Neuronal stem cell (in vitro differentiated cells): Measurements from ENCODE around the gene PPP1R2B.
A peak's percentile ranks its signal among the peaks of the same experiment; 100 is the strongest.

Experiments used
- DNase-seq: peaks from one replicate; pipeline ENCODE4 v3.0.0-alpha.2; 2013; ENCODE audit warnings: low spot score
- H2AFZ ChIP-seq: one replicate; pipeline ENCODE4 v1.6.1; 2013; ENCODE audit warnings: mild to moderate bottlenecking, low read length, inconsistent platforms
- H2AK5ac ChIP-seq: 2 replicates; pipeline ENCODE4 v1.6.1; 2013; ENCODE audit warnings: low read depth, mild to moderate bottlenecking, inconsistent platforms, low read length, moderate library complexity, mixed read lengths
- H2BK120ac ChIP-seq: 2 replicates; pipeline ENCODE4 v1.6.1; 2013; ENCODE audit warnings: low read depth, mild to moderate bottlenecking, inconsistent platforms, low read length, moderate library complexity, mixed read lengths
- H2BK12ac ChIP-seq: one replicate; pipeline ENCODE4 v1.6.1; 2013; ENCODE audit warnings: low read length, inconsistent platforms
- H2BK15ac ChIP-seq: 2 replicates; pipeline ENCODE4 v1.6.1; 2013; ENCODE audit warnings: mild to moderate bottlenecking, low read length, inconsistent platforms, mixed read lengths
- H2BK5ac ChIP-seq: one replicate; pipeline ENCODE4 v1.6.1; 2013; ENCODE audit warnings: inconsistent platforms, mild to moderate bottlenecking, low read length, moderate library complexity
- H3K14ac ChIP-seq: one replicate; pipeline ENCODE4 v1.6.1; 2013; ENCODE audit warnings: low read length, inconsistent platforms
- H3K18ac ChIP-seq: 2 replicates; pipeline ENCODE4 v1.6.1; 2013; ENCODE audit warnings: low read length, inconsistent platforms
- H3K23ac ChIP-seq: 2 replicates; pipeline ENCODE4 v1.6.1; 2013; ENCODE audit warnings: low read depth, mild to moderate bottlenecking, mixed read lengths, low read length, inconsistent platforms; ENCODE audit not compliant: poor library complexity
- H3K27ac ChIP-seq: replicated peaks from 3 replicates; pipeline ENCODE4 v1.5.1; 2013; ENCODE audit warnings: low read length, inconsistent platforms
- H3K27me3 ChIP-seq, 3 experiments: 2 replicates each; pipeline ENCODE4 v1.6.1; 2013; ENCODE audit warnings: low read length in 3 of 3, mild to moderate bottlenecking in 2 of 3, inconsistent platforms in 1 of 3, low read depth in 1 of 3, mixed read lengths in 1 of 3, moderate library complexity in 1 of 3; ENCODE audit not compliant: control insufficient read depth in 3 of 3, insufficient read depth in 3 of 3
- H3K36me3 ChIP-seq, 2 donors: replicated peaks in 1 of 2; 2 replicates each; pipeline ENCODE4 v1.6.1; 2013; ENCODE audit warnings: low read length in 2 of 2; ENCODE audit not compliant: control insufficient read depth in 2 of 2, insufficient read depth in 2 of 2
- H3K4ac ChIP-seq: 2 replicates; pipeline ENCODE4 v1.6.1; 2013; ENCODE audit warnings: inconsistent platforms, mild to moderate bottlenecking, low read length, moderate library complexity
- H3K4me1 ChIP-seq, 2 donors: 1 replicate in 1 of 2; 2 replicates in 1 of 2; pipeline ENCODE4 v1.6.1; 2013; ENCODE audit warnings: low read length in 2 of 2, low read depth in 1 of 2; ENCODE audit not compliant: control insufficient read depth in 2 of 2, insufficient read depth in 1 of 2
- H3K4me2 ChIP-seq: one replicate; pipeline ENCODE4 v1.6.1; 2013; ENCODE audit warnings: mild to moderate bottlenecking, low read length, inconsistent platforms; ENCODE audit not compliant: insufficient read depth, poor library complexity, severe bottlenecking
- H3K4me3 ChIP-seq, 2 donors: 2 replicates each; pipeline ENCODE4 v1.5.1; 2013; ENCODE audit warnings: low read length in 2 of 2, mild to moderate bottlenecking in 2 of 2, inconsistent platforms in 1 of 2, moderate library complexity in 1 of 2
- H3K79me1 ChIP-seq: one replicate; pipeline ENCODE4 v1.6.1; 2013; ENCODE audit warnings: low read depth, mild to moderate bottlenecking, inconsistent platforms, low read length, moderate library complexity
- H3K9ac ChIP-seq: one replicate; pipeline ENCODE4 v1.6.1; 2013; ENCODE audit warnings: mild to moderate bottlenecking, low read depth, low read length, inconsistent platforms; ENCODE audit not compliant: poor library complexity
- H3K9me3 ChIP-seq, 2 donors: replicated peaks in 1 of 2; 2 replicates each; pipeline versions ENCODE3 to v1.6.1; 2013; ENCODE audit warnings: low read length in 2 of 2, mild to moderate bottlenecking in 2 of 2, inconsistent platforms in 1 of 2, low read depth in 1 of 2, mixed read lengths in 1 of 2, moderate library complexity in 1 of 2; ENCODE audit not compliant: control insufficient read depth in 2 of 2, insufficient read depth in 1 of 2
- H4K8ac ChIP-seq: one replicate; pipeline ENCODE4 v1.6.1; 2013; ENCODE audit warnings: low read depth, mild to moderate bottlenecking, inconsistent platforms, low read length, moderate library complexity
- H4K91ac ChIP-seq: one replicate; pipeline ENCODE4 v1.6.1; 2013; ENCODE audit warnings: low read length, low read depth, mild to moderate bottlenecking, inconsistent platforms; ENCODE audit not compliant: poor library complexity
- WGBS, 2 donors: extraction: QIAGEN DNeasy Blood & Tissue Kit; methylation state at CpG; one replicate each; pipeline ENCODE4 v1.1.7; 2013; ENCODE audit warnings: missing lambda C conversion rate in 2 of 2, mixed read lengths in 1 of 2; ENCODE audit not compliant: insufficient read length in 2 of 2, insufficient replicate concordance in 1 of 2; ENCODE audit errors: extremely low coverage in 2 of 2; 5-methylcytosine and 5-hydroxymethylcytosine counted together

PPP1R2B gene

GRCh38 chr5:156824241-156824640, 25.9 kb upstream of the PPP1R2B start:
- H3K4ac ChIP-seq = no peak overlapping the region
- no peak overlapping the region for H2BK120ac ChIP-seq
- H3K9me3 ChIP-seq = no peaks in the 10 kb centered on the region
- H2BK12ac ChIP-seq = no peak overlapping the region
- H3K4me2 ChIP-seq = no peak overlapping the region
- H3K79me1 ChIP-seq = no peaks in the 10 kb centered on the region
- H3K14ac ChIP-seq = no peak overlapping the region
- no peak overlapping the region for H3K27ac ChIP-seq
- no peak overlapping the region for H2BK15ac ChIP-seq
- H2AFZ ChIP-seq = no peak overlapping the region
- WGBS, 2 donors = no CpG with 5 or more reads among the region's 4 CpGs
- no peak for DNase-seq
- peaks cover 0 to 1% of the 10 kb centered on the region in 2 donors for H3K4me1 ChIP-seq
- H3K18ac ChIP-seq = no peak overlapping the region
- H4K8ac ChIP-seq = no peak overlapping the region
- H3K9ac ChIP-seq = no peak overlapping the region
- no peak overlapping the region for H2BK5ac ChIP-seq
- no peaks in the 10 kb centered on the region for H3K27me3 ChIP-seq
- H3K36me3 ChIP-seq = no peaks in the 10 kb centered on the region
- H3K23ac ChIP-seq = no peak overlapping the region
- H4K91ac ChIP-seq = no peak overlapping the region
- no peak overlapping the region for H3K4me3 ChIP-seq
- no peak overlapping the region for H2AK5ac ChIP-seq

GRCh38 chr5:156824800-156825199, 25.3 kb upstream of the PPP1R2B start:
- no peak overlapping the region for H3K14ac ChIP-seq
- no peaks in the 10 kb centered on the region for H3K9me3 ChIP-seq
- no peak overlapping the region for H2BK12ac ChIP-seq
- no peaks in the 10 kb centered on the region for H3K79me1 ChIP-seq
- no peak overlapping the region for H3K27ac ChIP-seq
- H2AFZ ChIP-seq = no peak overlapping the region
- H3K23ac ChIP-seq = no peak overlapping the region
- H2AK5ac ChIP-seq = no peak overlapping the region
- no peak overlapping the region for H3K4me3 ChIP-seq
- H2BK15ac ChIP-seq = no peak overlapping the region
- H3K4ac ChIP-seq = no peak overlapping the region
- WGBS, 2 donors = no CpG with 5 or more reads among the region's 2 CpGs
- no peak overlapping the region for H3K4me2 ChIP-seq
- peaks cover 0 to 1% of the 10 kb centered on the region in 2 donors for H3K4me1 ChIP-seq
- no peak overlapping the region for H4K91ac ChIP-seq
- DNase-seq = peak; percentile 29
- H3K36me3 ChIP-seq = no peaks in the 10 kb centered on the region
- H2BK120ac ChIP-seq = no peak overlapping the region
- no peaks in the 10 kb centered on the region for H3K27me3 ChIP-seq
- H4K8ac ChIP-seq = no peak overlapping the region
- H3K18ac ChIP-seq = no peak overlapping the region
- H3K9ac ChIP-seq = no peak overlapping the region
- H2BK5ac ChIP-seq = no peak overlapping the region

DNA sequence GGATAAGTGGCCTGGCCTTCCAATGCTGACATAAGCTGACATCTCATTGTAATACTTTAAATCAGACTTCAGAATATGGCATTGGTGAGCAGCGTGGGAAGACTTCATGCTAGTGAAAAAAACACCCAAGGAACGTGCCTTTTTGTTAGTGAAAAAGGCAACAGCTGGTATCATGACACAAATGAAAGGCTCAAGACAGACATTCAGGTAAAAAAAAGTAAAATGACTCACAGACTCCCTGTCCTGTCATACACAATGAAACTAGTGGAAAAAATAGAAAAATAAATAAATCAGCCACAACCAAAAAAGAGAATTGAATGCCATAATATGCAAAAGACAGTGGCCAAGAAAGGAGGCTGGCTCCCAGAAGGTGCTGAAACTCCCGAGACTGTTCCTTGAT, 24.4 kb upstream of the PPP1R2B start:
- H3K36me3 ChIP-seq = no peaks in the 10 kb centered on the region
- H3K14ac ChIP-seq = no peak overlapping the region
- no peak overlapping the region for H2BK120ac ChIP-seq
- H3K27ac ChIP-seq = no peak overlapping the region
- H2AK5ac ChIP-seq = no peak overlapping the region
- H3K4me2 ChIP-seq = no peak overlapping the region
- no peaks in the 10 kb centered on the region for H3K9me3 ChIP-seq
- H3K18ac ChIP-seq = no peak overlapping the region
- no peak overlapping the region for H3K9ac ChIP-seq
- H3K4me3 ChIP-seq = no peak overlapping the region
- no peak overlapping the region for H2AFZ ChIP-seq
- H2BK5ac ChIP-seq = no peak overlapping the region
- no peak overlapping the region for H3K23ac ChIP-seq
- H4K91ac ChIP-seq = no peak overlapping the region
- WGBS, 2 donors = no CpG with 5 or more reads among the region's 3 CpGs
- no peaks in the 10 kb centered on the region for H3K79me1 ChIP-seq
- H3K4me1 ChIP-seq = no peaks in the 10 kb centered on the region
- H3K27me3 ChIP-seq = no peaks in the 10 kb centered on the region
- H4K8ac ChIP-seq = no peak overlapping the region
- no peak for DNase-seq
- no peak overlapping the region for H3K4ac ChIP-seq
- no peak overlapping the region for H2BK15ac ChIP-seq
- no peak overlapping the region for H2BK12ac ChIP-seq

DNA sequence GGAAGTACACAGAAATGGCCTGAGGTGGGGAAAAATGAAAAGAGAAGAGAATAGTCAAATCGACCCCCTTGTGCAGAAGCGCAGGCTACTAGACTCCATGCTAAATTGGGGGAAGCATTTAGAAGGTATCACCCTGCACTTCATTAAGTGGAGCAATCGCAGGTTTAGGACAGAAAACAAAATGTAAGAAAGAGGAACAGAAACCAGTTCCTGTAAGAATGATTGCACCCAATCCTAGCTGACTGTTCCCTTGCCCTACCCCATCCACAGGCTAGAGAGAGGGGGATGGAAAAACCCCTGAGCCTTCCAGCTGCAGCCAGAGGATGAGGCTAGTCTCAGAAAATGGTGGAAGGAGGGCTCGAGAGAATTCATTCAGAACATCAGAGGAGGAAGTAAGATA, 23.9 kb upstream of the PPP1R2B start:
- no peak overlapping the region for H3K18ac ChIP-seq
- no peaks in the 10 kb centered on the region for H3K4me1 ChIP-seq
- H2BK12ac ChIP-seq = no peak overlapping the region
- no peak overlapping the region for H2BK120ac ChIP-seq
- no peaks in the 10 kb centered on the region for H3K79me1 ChIP-seq
- H2BK5ac ChIP-seq = no peak overlapping the region
- no peak for DNase-seq
- no peak overlapping the region for H2AK5ac ChIP-seq
- no peaks in the 10 kb centered on the region for H3K36me3 ChIP-seq
- H3K23ac ChIP-seq = no peak overlapping the region
- H3K14ac ChIP-seq = no peak overlapping the region
- no peak overlapping the region for H3K4ac ChIP-seq
- H3K4me3 ChIP-seq = no peak overlapping the region
- H3K9me3 ChIP-seq = no peaks in the 10 kb centered on the region
- H2BK15ac ChIP-seq = no peak overlapping the region
- H3K4me2 ChIP-seq = no peak overlapping the region
- no peaks in the 10 kb centered on the region for H3K27me3 ChIP-seq
- no CpG with 5 or more reads among the region's 4 CpGs for WGBS, 2 donors
- H4K8ac ChIP-seq = no peak overlapping the region
- H3K9ac ChIP-seq = no peak overlapping the region
- no peak overlapping the region for H2AFZ ChIP-seq
- no peak overlapping the region for H3K27ac ChIP-seq
- H4K91ac ChIP-seq = no peak overlapping the region
